NCI-H2107 (cell line): ENCODE data around the gene PFKM.
"Not testable (repeated sequence)": the region's sequence is repeated elsewhere in the genome, so short reads cannot be mapped to it uniquely, and the experiment has no call there.

ENCODE experiments used
- DNase-seq: peaks from one replicate; lab custom pipeline; 2025; lab: John Stamatoyannopoulos, UW

PFKM gene

DNA sequence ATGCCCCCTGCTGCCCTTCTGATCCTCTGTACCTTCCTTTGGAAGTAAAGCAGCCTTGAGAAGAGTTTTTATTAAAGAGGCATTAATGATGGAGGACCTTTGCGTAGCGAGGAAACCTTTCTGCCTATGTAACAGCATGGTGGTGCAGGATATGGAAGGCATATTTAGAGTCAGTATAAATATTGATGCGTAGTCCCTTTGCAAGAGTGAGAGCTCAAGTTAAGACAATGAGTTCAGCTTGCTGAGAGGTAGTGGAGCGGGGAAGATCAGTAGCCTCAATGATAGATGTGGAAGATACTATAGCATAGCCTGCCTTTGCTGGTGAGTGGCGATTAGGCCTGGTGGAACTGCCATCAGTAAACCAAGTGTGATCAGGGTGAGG lies 7.9 kb upstream of the PFKM start:
- DNase-seq, result not testable (repeated sequence)

DNA sequence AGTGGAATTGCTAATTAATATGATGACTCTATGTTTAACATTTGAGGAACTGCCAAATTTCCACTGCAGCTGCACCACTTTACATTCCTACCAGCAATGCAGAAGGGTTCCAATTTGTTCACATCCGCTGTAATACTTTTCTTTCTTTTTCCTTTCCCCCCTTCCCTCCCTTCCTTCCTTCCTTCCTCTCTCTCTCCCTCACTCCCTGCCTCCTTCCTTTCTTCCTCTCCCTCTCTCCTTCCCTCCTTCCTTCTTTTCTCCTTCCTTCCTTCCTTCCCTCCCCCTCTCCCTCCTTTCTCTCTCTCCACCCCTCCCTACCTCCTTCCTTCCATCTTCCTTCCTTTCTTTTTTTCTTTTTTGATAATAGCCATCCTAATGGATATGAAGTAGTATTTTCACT lies 3.2 kb upstream of the PFKM start:
- no peak for DNase-seq

DNA sequence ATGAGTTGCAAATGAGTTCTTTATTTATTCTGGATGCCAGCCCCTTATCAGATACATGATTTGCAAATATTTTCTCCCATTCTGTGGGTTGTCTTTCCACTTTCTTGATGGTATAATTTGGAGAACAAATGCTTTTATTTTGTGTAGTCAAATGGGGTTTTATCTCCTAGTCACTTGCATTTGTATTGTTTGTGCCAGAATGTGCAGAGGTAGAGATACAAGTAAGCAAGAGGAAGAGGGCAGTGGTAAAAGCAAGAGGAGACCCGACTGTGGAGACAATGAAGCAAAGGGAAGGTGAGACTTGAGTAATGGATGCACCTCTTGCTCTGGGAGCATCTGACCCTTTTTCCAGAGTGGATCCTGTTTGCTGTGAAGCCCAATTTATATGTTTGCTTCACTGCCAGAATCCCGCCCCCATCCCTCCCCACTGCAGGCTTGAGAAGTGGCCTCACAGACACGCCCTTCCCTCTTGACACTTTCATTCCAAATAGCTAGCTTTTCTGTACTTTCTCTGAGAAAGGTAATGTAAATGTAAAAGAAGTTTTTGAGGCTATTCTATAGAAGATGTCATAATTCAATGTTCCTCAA lies 786 bp upstream of the PFKM start:
- DNase-seq, result no peak

GRCh38 chr12:48119834-48120195 lies 651 bp downstream of the PFKM start:
- no peak for DNase-seq

DNA sequence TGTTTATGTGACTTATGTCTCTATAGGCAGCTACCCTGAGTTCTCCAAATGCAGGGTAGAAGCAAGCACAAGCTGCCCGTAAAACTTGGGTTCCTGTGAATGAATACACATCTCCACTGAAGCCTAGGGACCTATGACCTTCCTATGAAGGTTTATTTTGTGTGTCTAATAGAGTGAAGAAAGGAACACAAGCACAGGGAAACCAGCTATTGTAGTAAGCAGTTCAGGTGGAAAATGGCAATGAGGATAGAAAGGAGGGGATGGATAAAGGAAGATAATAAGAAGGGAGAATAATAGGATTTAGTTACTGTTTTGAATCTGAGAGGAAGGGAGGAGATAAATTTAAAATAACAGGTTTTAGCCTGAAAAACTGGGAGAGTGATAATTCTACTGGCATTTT lies 2.4 kb downstream of the PFKM start:
- no peak for DNase-seq

GRCh38 chr12:48122065-48122834 lies 3.1 kb downstream of the PFKM start:
- DNase-seq, result no peak

- DNase-seq, result no peak
Observed at GRCh38 chr12:48123169-48123568, 4.0 kb downstream of the PFKM start.

- DNase-seq, result not testable (repeated sequence)
Observed at GRCh38 chr12:48125542-48125941, 6.4 kb downstream of the PFKM start.

DNA sequence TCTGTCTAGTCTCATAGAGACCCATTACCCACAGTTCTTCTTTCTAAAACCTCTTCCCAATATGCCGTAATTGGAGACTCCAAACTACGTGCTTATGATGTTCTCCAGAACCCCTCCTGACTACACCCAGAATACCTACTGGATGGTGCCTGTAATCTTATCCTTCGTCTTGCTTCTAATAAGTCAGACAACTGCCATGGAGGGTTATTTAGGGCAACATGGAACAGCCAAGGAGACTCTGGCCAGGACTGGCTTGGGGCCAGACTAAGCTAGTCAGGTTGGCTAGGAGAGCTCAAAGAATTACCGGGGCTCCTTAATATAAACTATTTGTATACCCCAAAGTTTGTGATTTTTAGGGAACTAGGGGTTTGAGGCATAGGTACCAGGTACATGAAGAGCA lies 6.8 kb downstream of the PFKM start:
- no peak for DNase-seq

DNA sequence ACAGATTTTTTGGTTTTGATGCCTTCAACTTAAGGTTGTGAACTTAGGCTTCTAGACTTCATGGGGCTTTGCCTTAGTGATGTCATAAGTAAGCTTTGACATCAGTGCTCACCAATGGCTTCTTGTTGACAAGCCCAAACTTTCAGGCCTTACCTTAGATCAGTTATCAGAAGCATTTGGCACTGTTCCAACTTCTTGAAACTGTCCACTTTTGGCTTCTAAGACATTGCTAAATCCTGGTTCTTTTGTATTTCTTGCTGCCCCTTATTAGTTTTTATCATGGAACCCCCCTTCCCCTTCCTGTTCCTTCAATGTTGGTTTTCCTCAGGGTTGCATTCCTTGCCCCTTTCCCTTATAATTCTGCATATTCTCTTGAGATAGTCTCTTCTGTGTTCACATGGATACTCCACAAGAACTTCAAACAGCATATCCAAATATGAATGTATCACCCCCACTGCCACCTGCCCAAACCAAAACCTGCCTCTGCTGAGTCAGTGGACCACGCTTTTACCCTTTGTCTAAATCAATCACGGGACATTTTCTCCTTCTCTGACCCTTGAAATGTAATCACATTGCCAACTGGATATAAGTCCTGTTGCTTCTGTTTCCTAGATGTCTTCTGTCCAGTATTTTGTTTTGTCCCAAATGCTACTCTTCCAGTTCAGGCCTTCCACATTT lies 7.9 kb downstream of the PFKM start:
- DNase-seq, result no peak

DNA sequence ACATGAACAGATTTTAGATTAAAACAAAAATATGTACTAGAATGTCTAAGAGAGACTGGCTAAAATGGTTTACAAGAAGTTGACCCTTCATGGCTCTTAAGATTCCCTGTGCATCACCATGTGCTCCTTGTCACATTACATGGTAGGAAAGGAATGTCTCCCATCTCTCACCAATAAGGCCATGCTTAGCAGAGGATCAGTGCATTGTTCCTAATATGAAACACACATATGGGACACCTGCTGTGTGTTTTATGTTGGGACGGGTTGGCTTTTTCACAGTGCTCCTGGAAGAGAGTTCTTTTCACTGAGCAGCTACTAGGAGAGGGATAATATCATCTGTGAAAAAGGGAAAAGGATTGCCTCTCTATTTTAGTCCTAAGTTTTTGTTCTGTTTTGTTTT lies 9.6 kb downstream of the PFKM start:
- DNase-seq, result no peak

DNA sequence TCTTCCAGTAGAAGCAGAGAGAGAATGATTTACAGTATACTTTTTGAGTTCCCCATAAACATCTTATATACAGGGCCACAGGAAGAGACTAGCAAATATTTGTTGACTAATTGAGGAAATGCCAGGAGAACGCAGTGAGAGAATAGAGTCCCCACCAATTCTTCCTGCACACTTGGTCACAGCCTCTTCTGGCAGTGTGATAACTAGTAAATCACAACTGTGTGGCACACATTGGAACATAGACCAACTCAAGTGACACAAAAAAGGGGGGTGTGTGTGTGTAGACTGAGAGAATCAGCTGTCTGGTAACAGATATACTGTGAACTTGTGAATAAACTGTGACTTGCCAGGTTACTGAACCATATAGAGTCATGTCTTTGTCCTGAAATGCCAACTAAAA lies 10.2 kb downstream of the PFKM start:
- no peak for DNase-seq

- no peak for DNase-seq
Observed at GRCh38 chr12:48131517-48131916, 12.4 kb downstream of the PFKM start.

- no peak for DNase-seq
Observed at GRCh38 chr12:48132826-48133225, 13.7 kb downstream of the PFKM start.

- no peak for DNase-seq
Observed at GRCh38 chr12:48135027-48135426, 15.9 kb downstream of the PFKM start.

DNA sequence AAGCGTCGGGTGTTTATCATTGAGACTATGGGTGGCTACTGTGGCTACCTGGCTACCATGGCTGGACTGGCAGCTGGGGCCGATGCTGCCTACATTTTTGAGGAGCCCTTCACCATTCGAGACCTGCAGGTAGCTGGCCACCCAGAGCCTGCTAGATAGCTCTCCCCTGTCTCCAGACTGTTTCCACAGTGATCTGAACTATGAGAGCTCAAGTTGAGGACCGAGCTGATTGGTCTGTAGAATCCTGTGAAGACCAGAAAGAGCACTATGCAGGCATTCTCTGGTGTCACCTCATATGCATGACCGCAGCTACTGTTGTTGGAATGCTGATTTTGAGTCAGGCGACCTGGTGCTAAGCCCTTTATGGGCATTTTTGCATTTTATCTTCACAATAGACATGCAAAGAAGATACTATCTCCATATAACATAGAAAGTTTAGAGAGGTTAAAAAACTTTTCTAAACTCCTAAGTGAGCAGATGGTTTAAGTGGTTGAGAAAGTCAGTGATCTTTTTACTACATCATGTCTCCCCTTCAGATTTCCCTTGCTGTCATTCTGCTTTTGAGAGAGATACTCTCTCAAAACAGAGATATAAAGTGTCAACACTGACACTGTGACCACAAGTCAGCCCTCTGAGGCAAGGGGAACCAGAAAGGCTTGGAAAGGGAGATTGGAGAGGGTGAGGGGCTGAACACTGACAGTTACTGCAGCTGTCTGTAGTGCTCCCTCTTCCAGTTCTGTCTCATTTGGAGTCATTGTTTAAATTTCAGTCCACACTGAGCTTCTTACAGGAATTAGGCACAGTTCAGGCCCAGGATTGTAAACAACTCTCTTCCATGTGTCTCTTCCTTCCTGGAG lies 23.9 kb downstream of the PFKM start:
- no peak for DNase-seq

DNA sequence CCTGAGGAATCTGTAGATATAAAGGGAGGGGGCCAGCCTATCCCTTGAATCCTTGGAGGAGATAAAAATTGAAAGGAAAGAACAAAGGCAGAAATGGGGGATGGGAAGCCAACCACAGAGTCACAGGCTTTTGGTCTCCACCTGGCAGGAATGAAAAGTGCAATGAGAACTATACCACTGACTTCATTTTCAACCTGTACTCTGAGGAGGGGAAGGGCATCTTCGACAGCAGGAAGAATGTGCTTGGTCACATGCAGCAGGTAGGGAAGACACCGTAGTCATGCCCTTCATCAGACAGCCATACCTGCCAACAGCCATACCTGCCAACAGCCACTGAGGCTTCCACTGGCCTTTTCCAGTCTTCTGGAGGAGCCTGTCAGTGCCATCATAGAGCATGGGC lies 24.7 kb downstream of the PFKM start:
- no peak for DNase-seq

GRCh38 chr12:48145981-48146380 lies 26.8 kb downstream of the PFKM start:
- no peak for DNase-seq

GRCh38 chr12:48151103-48151771 lies 32.1 kb downstream of the PFKM start:
- no peak for DNase-seq

DNA sequence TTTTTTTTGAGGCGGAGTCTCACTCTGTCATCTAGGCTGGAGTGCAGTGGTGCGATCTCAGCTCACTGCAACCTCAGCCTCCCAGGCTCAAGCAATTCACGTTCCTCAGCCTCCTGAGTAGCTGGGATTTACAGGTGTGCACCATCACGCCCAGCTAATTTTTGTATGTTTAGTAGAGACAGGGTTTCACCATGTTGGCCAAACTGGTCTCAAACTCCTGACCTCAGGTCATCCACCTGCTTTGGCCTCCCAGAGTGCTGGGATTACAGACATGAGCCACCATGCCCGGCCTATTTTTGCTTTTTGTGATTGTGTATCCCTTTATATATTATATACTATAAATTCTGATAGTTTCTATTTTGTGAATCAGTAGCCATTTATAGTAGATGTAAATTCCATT lies 36.6 kb downstream of the PFKM start:
- DNase-seq, result not testable (repeated sequence)

GRCh38 chr12:48156652-48157017 lies 37.5 kb downstream of the PFKM start:
- DNase-seq, result no peak
